NCI-H345 treated with DMSO at 0.1 percent for 48 hours (cell line): ENCODE results near the gene ITGA3.
"Not testable (repeated sequence)": the region's sequence is repeated elsewhere in the genome, so short reads cannot be mapped to it uniquely, and the experiment has no call there.

ENCODE experiments used
- DNase-seq: peaks from one replicate; lab custom pipeline; 2025; ENCODE audit not compliant: unreplicated experiment; lab: John Stamatoyannopoulos, UW

Gene ITGA3

DNA sequence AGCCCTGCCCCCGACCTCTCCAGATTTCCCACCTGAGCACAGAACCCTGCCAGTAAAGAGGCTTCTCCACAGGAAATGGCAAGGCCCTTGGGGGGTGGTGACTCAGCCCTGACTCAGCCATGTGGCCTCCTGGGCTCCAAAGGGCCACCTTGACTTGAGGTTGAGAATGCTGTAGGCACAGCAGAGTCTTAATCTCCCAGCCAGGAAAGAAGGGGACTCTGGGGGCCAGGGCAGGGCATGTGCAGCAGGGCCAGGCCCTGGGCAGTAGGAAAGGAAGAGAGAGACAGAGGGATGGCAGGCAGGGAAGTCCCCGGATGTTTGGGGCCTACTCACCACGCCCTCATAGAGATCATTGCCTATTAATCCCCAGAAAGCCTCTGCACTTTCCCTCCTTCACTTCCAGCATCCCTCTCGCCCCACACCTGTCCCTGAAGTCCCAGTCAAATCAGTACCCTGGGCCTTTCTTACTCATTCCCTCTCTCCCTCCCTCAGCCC, 4.8 kb upstream of the ITGA3 start:
- no peak for DNase-seq

DNA sequence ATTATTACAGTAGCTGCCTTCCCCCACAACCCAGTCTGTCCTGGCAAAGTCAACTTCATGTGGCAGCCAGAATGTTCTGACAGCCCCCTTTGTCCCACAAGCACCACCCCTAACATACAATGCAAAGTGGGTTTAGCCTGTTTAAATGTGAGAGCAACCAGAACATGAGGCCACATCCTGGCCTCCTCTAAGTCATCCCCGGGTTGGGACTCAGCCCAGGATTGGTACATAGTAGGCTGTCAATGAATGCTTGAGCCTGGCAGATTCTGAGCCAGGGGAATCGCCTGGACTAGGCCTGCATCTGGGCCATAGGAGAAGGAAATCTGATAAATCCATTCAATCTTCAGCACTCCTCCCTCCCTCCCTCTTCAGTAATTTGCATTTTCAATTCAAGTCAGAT, 4.3 kb upstream of the ITGA3 start:
- no peak for DNase-seq

DNA sequence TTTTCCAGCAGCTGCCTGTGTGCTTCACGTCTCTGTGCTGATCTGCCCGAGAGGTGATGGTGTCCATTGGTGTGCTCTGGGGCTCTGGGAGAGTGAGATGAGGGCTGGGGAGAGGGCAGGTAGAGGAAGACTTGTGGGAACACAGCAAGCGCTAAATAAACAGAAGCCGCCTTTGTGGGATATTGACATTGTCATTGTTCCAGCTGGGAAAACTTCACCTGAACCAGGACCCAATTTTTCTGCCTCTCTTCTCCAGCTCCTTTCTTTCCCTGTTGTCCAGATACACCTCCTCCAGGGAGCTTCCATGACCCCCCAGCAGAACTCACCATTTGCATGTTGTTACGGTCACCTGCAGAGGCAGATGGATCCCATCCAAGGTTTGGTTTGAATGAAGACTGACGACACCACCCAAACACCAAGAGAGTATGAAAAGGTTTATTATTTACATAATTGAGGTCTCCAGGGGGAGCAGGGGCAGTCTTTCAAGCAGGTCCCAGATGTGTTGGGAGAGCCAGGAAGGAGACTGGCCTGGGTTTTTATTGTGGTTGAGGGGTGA, 3.6 kb upstream of the ITGA3 start:
- peak; percentile 96 for DNase-seq

DNA sequence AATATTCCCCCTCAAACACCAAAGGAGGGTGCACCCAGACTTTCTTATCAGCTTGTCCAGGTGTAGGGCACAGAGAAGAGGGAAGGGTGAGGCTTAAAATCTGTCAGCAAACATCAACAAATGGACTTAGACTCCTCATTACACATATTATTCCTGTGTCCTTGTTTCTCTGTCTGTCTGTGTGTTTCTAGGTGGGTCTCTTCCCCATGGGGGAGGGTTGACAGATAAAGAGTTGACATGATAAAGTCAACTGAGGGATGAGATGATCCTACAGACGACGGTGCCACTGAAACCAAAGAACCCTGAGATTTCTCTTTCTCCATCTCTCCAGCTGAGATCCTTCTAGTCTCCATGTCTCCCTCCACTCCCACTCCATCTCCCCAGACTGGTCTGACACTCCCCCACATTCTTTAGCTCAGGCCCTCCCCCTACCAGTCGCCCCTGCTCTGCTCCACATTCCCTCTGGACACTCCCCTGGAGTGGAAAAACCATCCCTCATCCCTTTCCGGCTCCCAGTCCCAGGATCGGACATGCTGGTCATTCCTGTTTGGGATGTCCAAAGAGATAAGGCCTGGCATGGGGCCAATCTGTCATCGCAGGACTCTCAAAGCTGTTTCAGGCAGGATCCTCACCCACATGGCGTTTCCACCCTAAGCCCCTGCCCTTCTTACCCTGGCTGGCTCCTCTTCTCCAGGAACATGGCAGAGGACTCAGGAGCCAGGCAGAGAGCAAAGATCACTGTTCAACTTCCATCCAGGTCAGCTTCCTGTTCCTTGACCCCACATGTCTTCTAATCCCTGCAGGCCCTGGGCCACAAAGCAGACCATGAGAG, 2.9 kb upstream of the ITGA3 start:
- no peak for DNase-seq

DNA sequence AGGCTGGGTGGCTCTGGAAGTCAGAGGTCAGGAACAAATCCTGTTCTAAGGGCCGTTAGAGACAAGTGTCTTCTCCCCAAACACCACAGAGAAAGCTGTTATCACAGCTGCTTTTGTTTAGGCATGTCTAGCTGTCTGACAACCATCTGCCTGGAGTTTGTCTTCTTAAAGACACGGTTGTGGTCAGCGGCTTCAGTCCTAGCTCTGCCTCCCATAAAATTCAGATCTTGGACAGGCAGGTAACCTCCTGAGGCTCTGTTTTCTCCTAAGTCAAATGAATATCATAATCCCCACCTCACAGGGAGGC, 2.3 kb upstream of the ITGA3 start:
- DNase-seq: no peak

DNA sequence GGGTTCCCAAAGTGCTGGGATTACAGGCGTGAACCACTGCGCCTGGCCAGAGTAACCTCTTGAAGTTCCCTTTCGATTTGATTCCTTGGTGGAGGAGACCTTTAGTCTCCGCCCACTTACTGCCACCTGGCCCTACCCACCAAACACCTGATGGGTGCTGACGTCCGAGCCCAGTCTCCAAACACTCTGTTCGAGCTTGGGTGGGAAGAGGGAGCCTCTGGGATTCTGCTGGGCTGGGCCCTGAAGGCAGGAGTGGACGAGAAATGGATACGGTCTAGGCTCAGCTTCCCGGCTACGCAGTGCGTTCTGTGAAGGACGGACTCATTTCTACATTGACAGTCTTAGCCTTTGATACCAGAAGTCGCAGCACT, 870 bp upstream of the ITGA3 start:
- DNase-seq: peak; percentile 63

DNA sequence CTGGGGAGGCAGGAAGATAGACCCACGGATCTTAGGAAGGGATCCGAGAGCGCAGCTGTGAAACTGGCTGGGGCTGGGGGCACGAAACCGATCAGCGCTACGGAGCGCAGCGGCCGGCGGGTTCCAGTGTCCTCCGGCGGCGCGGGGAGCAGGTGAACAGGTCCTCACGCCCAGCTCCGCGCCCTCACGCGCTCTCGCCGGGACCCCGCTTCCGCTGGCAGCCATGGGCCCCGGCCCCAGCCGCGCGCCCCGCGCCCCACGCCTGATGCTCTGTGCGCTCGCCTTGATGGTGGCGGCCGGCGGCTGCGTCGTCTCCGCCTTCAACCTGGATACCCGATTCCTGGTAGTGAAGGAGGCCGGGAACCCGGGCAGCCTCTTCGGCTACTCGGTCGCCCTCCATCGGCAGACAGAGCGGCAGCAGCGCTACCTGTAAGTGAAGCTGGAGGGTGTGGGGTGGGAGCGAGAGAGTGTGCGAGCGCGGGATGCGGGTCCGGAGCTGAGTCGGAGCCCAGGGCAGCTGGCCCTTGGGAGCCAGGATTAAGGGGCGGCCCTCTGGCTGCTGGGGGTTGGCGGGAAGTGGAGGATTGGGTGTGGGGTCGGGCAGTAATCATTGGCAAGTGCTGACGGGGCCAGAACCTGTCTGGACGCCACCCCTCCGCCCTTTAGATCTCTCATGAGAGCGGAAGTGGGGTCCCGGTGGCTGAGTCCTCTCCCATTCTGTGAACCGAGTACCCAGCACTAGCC, 479 bp downstream of the ITGA3 start:
- peak; percentile 51 for DNase-seq

DNA sequence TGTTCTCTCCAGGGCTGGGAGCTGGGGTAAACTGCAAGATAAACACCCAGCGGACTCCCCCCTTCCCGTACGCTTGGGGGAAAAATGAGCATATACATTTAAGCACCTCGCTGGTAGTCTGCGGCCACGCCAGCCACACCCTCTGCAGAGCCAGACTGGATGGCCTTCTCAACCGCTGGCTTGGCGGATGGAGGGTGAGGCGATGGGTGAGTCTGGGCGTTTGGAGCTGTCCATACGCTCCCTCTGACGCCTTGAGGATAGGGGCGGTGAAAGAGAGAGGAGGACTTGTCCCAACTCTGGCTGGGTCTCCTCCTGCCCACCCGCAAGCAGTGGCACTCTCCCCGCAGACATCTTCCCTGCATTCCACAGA, 1.0 kb downstream of the ITGA3 start:
- DNase-seq: no peak

DNA sequence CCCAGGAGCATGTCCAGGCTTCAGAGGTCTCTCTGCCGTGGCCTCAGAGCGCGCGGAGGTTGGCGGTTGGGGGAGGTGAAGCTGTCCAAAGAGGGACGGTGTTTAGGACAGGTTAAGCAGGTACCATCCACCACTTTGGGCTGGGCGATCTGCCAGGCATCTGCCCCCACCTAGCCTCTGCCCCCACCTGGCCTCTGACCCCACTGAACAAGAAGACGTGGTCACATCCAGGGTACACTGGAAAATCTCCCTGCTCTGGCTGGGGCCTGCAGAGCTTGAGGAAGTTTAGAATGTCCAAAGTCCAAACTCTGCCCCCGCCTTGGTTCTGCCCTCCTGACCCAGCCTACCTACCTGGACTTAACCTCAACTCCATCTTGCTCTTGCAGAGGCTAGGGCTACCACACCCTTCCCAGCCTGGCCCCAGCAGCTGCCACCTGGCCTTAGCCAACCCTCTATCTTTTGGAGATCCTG, 1.6 kb downstream of the ITGA3 start:
- no peak for DNase-seq

DNA sequence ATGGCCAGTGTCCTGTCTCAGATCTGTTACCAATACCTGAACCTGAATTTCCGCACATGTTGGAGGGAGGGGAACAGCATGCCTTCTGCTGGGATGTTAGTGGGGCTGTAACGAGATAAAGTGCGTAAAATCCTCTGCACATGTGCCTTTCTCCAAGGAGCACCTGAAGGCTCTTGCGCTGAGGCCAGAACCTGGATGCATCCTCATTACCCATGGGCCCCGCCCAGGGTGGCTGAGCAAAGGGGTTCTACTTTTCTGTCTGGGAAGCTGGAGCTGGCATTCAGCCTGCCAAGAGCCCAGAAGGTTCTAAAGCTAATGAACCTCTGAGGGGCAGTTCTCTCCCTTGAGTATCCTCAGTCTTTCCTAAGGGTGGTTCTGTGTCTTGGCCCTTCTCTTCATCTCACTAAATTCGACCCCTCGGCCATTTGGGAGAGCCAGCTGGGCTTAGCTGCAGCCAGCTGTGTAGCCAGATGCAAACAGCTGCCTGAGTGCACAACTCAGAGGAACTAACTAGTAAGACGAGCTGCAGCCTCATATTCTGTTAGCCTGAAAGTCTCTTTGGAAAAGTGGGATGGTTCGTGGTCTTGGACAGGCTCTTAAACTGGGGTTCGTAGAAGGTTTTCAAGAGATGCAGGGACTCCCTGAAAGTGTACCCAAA, 2.5 kb downstream of the ITGA3 start:
- DNase-seq: no peak

DNA sequence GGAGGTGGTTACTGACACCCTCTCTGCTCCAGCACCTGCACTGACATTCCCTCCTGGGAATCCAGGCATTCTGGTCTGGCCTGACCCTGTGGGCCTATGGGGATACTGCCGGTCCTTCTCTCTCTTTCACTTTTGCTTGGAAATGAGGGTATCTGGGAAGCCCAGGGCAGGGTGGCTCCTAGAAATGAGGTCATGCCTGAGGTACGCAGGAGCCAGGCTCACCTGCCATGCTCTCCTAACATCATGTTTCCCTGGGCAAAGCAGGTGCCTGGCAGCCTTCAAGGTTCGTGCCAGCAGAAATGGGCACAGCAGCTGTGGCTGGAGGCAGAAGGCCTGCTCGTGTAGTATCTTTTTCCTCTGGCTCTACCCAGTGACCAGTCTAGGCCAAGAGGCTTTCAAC, 3.3 kb downstream of the ITGA3 start:
- no peak for DNase-seq

DNA sequence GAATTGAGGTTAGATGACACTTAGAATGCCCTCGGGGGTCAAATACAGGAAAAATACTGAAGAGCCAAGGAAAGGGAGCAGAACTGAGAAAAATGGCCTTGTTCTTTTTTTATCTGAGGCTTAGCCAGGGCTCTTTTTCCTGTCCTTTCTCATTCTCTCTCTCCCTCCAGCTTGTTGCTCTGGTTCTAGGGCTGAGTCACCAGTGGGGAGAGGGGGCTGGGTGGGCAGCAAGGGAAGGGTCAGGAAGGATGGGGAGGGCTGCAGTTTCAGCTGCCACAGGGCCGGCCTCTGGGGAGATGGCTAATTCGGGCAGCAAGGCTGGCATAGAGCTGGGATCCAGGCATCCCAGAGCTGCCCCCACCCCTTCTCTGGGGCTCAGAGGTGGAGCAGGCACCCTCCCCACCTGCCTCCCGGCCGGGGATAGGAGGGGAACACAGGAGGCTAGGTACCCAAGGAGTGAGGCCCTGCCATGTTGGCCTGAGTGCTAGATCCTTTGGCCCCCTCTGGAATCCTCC, 3.9 kb downstream of the ITGA3 start:
- no peak for DNase-seq

DNA sequence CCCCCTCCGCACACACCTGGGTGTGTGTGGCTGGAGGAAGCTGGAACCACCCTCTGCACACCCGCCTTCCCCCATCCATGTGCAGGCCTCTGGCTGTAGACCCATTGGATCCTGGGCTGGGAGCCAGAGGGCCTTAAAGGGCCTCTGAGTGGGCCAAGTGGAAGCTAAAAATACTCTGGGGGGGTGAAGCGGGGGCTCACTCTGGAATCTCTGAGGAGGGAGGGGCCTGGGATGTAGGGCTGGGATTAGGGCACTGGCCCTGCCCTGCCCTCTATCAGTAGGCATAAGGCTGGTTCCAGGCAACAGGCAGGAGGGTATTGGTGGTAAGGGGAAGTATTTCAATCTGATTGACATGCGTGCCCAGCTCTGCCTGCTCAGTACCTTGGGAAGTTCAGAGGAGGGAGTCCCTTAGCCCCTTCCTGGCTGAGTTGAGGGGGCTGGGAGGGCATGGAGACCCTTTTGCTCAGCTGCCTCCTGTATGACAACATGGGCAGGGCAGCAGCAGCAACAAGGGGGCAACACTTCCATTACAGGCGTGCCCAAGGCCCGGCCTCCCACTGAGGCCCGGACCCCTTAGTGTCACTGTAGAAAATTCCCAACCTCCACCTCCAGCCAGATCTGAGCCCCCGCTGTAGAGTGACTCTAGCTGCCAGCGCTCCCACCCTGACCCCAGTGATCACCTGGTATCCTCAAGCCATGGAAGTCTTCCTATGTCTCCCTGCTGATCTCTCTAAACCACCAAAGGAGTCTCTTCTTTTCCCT, 5.2 kb downstream of the ITGA3 start:
- DNase-seq: no peak

DNA sequence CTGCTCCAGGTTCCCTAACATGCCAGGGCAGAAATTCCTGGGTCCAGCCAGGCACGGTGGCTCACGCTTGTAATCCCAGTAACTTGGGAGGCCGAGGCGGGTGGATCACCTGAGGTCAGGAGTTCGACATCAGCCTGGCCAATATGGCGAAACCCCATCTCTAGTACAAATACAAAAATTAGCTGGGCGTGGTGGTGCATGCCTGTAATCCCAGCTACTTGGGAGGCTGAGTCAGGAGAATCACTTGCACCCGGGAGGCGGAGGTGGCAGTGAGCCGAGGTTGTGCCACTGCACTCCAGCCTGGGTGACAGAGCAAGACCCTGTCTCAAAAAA, 5.8 kb downstream of the ITGA3 start:
- DNase-seq: not testable (repeated sequence)

DNA sequence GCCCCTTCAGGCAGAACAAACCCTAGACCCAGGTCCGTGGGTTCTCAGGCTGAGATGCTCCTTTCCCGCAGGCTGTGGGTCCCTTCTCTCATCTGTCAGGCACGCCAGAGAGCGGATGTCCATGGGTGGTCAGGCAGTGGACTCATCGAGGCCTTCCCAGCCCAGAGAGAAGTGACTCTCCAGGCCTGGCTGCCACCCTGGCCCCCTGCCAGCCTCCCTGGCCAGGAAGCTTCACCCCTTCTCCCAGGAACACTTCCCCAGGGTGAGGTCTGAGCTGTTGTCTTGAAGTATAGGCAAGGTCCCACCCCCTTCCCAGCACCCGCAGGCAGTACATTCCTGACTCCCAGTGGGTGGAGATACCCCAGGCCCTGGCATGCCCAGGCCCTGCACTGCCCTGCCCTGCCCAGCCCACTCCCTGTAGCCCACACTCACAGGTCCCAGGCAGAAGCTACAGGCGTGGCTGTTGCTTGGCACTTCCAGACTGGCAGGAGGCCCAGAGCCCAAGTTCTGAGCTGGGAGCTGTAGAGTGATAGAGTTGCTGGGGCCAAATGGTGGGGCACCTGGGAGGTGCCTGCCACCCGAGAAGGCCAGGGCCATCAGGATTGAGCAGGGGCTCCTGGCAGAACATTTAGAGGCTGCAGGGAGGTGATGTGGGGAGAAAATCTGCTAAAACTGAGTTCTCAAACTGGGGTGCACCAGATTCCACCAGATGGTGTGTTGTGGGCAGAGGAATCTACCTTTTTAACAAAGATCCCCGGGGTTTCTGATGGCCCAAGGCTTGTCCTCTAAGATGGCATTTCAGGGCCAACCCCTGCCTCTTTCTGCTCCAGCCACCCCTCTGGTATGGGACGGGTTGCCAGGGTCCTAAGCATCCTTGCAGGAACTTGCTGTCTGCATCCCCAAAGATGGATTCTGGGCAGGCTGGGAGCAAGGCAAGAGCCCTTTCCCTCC, 6.7 kb downstream of the ITGA3 start:
- DNase-seq: no peak

DNA sequence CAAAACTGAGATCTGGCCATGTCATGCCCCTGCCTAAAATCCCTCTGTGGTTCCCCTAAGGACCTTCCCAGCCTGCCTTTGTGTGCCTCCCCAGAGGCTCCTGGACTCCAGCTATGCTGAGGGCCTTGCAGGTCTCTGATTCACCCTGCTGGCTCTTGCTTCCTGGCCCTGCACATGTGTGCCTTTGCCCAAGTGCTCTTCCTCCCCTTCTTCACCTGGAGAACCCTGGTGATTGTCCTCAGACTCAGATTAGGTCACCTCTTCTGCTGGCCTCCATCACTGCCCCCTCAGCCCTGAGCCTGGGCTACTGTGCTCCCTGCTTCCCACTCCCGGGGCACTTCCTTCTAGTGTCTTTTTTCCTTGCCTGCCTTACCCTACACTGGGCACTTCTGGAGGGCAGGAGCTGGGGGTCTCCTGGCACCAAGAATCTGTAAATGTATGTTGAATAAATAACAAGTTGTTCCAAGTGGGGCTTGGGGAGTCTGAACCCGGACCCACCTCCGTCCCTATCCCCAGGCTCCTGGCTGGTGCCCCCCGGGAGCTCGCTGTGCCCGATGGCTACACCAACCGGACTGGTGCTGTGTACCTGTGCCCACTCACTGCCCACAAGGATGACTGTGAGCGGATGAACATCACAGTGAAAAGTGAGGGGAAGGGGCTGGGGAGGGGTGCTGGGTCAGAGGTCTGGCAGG, 7.8 kb downstream of the ITGA3 start:
- DNase-seq: no peak

DNA sequence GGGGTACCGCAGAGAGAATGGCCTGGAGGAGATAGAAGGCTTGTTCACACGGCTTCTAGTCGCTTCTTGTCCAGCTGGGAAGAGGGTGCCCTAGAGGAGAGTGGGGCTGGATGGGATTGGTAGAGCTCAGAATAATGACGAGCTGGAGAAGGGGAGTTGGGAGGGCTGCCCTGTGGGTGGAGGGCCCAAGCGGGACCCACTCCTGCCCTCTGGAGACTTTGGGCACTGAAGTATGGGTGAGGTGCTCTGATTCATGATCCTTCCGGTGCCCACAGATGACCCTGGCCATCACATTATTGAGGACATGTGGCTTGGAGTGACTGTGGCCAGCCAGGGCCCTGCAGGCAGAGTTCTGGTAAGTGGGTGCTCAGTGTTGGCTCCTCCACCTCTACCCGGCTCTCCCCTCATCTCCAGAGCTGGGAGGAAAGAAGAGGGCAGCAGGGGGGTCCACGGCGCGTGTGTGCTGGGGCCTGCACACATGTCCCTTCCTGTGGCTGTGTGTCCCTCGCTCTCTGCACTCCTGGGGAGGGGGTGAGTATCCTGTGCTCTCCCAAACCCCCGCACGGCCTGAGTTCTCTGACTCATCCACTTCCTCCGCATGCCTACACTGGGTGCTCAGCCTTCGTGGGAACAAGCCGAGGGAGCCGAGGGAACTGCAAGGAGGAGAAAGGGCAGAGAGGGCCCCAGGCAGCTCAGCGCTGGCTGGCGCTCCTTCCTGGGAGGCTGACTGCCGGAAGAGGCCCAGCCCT, 8.5 kb downstream of the ITGA3 start:
- no peak for DNase-seq

DNA sequence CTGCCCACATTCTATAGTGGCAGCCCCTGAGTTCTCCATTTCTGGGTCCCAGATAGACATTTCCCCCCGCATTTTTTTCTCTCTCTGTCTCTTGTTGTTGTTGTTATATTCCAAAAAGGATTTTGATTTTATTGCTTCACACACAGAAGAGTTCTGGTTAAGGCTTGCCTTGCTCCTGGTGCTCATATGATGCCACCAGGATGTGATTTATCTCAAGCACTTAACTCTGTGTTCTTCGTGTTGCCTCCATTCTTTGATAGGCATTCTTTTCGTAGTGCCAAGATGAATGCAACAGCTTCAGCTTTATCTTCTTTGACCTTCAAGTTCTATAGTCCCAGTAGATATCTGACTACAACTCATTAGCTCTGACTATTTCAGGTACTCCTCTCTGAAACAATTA, 9.1 kb downstream of the ITGA3 start:
- DNase-seq: no peak
